ENCODE data around the gene DRC3.
"Not testable (repeated sequence)": the region's sequence is repeated elsewhere in the genome, so short reads cannot be mapped to it uniquely, and the experiment has no call there.

Gene DRC3

DNA sequence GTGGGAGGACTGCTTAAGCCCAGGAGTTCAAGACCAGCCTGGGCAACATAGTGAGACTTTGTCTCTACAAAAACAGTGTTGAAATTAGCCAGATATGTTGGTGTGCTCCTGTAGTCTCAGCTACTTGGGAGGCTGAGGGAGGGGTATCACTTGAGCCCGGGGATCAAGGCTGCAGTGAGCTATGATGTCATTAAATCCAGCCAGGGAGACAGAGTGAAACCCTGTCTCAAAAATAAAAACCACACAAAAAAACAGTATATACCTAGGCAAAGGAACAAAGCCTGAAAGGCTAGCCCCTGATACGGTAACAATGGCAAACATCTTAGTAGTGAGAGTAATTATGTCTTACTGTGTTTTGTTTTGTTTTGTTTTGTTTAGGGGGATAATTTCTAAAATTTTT is 38.4 kb upstream of the DRC3 start:
- in situ Hi-C loops (cut with HindIII; ENCODE audit: low pct_unique_long_range_greater_than_20kb, low sequenced_read_pairs): no loop called here
- TF ChIP-seq JUND (IDR thresholded peaks at IDR 0.05; ENCODE audit: low read depth): no peak
- DNase-seq (ENCODE audit: low read depth in 1 of 2, low spot score in 1 of 2): no peak

DNA sequence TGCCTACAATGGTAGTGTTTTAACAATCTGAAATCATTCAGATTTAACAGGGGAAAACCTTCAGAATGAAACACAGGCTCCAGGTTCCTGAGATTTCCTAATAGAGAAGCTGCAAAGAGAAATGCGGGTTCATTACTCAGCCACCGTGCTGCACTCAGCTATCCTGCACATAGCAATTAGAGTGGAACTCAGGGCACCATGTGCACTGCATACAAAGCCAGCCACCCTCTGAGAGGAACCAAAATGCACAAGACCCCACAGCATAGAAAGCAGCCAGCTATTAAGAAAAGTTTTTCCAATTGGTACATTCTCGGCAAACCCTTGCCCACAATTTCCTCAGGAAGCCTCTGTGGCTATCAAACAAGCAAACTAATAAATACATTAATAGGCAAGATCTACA is 37.9 kb upstream of the DRC3 start:
- in situ Hi-C loops (cut with HindIII; ENCODE audit: low pct_unique_long_range_greater_than_20kb, low sequenced_read_pairs): no loop called here
- no peak for DNase-seq (ENCODE audit: low read depth in 1 of 2, low spot score in 1 of 2)
- no peak for TF ChIP-seq JUND (IDR thresholded peaks at IDR 0.05; ENCODE audit: low read depth)

DNA sequence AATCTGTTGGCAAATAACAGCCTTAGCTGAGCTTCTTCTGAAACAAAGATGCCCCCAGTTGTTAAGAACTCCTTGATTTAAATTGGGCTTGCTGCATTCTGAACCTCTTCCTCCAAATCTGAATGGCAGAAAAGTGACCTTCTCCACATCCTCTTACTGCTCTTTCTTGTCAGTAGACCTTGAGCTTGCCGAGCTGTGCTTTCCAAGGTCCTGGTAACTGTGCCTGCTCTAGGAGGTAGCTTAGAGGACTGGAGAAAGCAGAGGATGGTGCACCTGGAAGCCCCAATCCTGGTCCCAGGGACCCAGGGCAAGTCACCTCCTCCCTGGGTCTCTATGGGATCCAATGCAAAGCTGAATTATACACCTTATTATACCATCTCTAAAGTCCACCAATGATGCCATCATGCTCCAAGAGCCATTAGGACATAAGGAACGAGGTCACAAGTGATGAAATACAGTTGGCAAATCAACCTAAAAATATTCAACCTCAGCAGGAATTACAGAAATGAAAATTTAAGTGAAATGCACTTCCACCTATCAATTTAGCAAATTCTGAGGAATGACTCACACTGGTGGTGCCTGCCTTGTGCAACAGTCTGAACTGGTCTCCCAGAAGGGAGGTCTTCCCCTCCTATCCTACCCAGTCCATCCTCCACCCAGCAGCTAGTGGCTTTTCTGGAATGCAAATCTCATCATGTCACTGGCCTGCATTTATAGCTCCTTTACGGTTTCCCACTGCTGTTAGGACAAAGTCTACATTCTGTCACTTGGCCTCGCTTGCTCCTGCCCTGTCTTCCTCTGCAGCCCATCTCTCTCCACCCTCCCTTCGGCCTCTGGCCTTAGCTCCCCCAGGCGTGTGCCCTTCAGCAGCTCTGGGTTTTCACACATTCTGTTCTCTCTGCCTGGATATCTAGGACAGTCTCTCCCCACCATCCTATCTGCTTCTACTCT is 37.1 kb upstream of the DRC3 start:
- in situ Hi-C loops (cut with HindIII; ENCODE audit: low pct_unique_long_range_greater_than_20kb, low sequenced_read_pairs): no loop called here
- no peak for TF ChIP-seq JUND (IDR thresholded peaks at IDR 0.05; ENCODE audit: low read depth)
- DNase-seq (ENCODE audit: low read depth in 1 of 2, low spot score in 1 of 2): no peak

DNA sequence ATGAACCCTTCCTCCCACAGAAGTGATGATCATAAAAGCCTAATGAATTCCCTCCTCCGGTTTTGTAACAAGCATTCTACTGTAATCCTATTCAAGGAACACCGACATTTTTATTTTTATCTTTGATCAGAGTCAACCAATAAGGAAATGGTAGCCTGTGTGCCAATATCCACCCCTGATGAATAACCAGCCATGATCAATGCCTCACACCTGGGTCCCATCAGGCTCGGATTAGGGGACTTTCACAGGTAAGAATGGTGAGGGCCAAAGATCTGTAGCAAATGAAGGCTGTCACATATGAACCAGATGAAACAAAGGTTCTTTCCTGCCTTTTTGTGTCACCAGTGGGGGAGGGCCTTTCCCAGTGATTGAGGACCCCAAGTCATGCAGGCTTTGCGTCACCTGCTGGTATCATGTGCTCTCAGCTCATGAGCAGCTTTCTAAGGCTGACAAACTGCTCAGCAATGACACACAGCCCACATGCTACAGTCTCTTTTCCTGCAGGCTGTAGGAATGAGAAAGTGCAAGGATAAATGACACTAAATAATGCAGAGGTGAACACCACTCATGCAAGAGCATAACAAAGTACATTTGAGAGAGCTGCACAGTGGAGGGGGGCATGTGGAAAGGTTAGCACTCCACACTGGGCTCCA is 35.3 kb upstream of the DRC3 start:
- in situ Hi-C loops (cut with HindIII; ENCODE audit: low pct_unique_long_range_greater_than_20kb, low sequenced_read_pairs): no loop called here

DNA sequence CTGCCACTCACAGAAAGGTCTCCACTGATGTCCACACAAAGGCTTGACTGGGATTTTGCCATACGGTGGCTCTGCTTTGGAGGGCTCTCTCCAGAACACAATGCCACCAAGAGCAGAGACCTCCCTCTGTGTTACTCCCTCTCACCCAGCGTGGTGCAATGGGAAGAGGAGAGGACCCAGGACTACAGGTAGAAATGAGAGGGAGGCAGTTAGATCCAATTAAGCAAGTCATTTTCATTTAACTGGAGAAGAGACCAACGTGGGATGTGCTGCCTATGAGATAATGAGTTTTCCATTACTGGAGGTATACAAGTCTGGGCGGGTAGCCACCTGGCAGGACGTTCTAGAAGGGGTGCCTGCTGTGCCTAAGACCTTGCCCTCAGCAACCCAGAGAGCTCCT is 34.7 kb upstream of the DRC3 start:
- no peak for DNase-seq (ENCODE audit: low read depth in 1 of 2, low spot score in 1 of 2)
- in situ Hi-C loops (cut with HindIII; ENCODE audit: low pct_unique_long_range_greater_than_20kb, low sequenced_read_pairs): no loop called here
- TF ChIP-seq JUND (IDR thresholded peaks at IDR 0.05; ENCODE audit: low read depth): no peak

More for the DNA sequence above, 35.3 kb upstream of the DRC3 start:
- no peak for TF ChIP-seq JUND (IDR thresholded peaks at IDR 0.05; ENCODE audit: low read depth)
- no peak for DNase-seq (ENCODE audit: low read depth in 1 of 2, low spot score in 1 of 2)

DNA sequence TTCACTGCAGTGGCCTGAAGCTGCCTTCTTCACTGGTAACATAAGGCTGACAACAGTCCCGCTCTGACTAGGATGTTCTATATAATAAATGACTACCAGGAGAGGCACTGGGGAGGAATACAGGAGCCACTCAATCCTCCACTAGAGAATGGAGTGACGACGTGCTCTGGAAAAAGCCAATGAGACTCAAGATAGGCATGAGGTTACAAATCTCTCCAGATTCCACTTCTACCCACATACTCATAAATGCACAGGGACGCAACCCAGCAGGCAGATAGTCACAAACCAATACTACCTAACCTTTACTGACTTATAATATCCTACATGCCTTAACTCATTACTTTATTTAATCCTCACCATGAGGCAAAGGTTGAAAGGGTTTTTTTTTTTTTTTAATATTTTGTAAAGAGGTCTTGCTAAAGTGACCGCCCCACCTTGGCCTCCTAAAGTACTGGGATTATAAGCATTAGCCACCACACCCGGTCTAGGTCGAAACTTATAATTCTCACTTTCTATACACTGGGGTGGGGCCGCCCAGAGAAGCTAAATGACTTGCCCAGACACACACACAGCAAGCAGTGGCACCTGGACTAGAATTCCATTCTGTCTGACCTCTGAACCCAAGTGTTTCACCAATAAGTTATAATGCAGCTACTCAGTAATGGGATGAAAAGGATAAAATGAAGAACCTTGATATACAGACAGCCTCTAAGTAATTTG is 34.1 kb upstream of the DRC3 start:
- in situ Hi-C loops (cut with HindIII; ENCODE audit: low pct_unique_long_range_greater_than_20kb, low sequenced_read_pairs): no loop called here
- DNase-seq (ENCODE audit: low read depth in 1 of 2, low spot score in 1 of 2): no peak
- no peak for TF ChIP-seq JUND (IDR thresholded peaks at IDR 0.05; ENCODE audit: low read depth)

DNA sequence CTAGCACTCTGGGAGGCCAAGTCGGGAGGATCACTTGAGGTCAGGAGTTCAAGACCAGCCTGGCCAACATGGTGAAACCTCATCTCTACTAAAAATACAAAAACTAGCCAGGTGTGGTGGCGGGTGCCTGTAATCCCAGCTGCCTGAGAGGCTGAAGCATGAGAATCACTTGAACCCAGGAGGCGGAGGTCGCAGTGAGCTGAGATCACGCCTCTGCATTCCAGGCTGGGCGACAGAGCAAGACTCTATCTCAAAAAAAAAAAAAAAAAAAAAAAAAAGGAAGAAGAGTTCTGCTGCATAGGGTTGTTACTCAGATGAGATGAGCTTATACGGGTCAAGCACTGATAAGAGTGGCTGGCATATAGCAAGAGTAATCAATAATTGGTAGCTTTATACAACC is 32.7 kb upstream of the DRC3 start:
- DNase-seq (ENCODE audit: low read depth in 1 of 2, low spot score in 1 of 2); in situ Hi-C loops (cut with HindIII; ENCODE audit: low pct_unique_long_range_greater_than_20kb, low sequenced_read_pairs): not testable (repeated sequence)

DNA sequence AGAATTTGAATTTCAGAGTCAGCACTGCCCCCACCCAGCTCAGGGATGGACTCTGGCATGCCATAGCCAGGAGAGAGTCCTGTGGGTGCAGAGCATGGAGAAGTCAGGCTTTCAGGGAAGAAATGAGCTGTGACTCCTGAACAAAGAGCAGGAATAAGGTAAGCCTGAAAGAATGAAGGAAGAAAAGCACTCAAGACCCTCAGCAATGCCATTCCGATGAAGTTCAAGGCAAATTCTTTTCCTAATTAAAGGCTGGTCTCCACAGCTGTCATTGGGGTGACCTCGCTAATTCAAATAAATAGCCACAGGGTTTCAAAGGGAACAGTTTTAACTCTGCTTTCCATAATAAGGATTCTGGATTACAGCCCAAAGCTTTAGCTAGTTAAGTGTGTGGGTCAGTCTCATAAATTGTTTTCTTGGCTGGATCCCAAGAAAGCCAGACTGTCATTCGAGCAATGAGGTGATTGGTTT is 32.2 kb upstream of the DRC3 start:
- no peak for TF ChIP-seq JUND (IDR thresholded peaks at IDR 0.05; ENCODE audit: low read depth)
- in situ Hi-C loops (cut with HindIII; ENCODE audit: low pct_unique_long_range_greater_than_20kb, low sequenced_read_pairs): no loop called here
- no peak for DNase-seq (ENCODE audit: low read depth in 1 of 2, low spot score in 1 of 2)

DNA sequence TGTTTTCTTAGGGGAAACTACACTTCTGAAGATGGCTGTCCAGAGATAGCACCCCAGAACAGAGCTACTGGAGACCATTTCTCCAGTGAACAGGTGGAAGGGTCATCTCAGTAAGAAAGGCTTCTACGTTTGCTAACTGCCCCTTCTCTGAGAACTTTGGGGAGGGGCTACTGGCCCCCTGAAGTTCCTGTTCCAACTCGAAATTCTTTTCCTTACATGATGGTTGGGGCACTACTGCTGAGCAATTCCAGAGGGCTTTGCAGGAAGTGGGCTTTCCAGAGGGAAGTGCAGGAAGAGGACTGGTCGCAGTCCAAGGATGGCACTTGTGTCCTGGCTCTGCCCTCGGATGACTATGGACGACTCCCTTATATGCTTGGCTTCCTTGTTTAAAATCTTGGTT is 31.6 kb upstream of the DRC3 start:
- TF ChIP-seq JUND (IDR thresholded peaks at IDR 0.05; ENCODE audit: low read depth): no peak

DNA sequence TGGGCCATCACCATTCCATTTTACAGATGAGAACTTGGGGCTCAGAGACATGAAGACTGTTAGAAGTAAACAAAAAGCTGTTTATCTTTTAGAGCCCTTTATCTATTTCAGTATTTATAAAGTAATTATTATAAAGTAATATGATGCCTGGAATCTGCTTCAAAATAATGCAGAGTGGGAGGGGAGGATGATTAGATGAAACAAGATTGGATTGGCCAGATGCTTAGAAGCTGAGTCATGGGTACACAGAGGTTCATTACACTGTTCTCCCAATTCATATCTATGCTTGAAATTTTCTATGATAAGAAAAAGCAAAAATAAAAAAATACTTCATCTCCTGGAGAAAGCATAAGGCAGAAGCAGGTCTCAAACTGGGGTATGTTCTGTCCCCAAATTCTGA is 29.8 kb upstream of the DRC3 start:
- in situ Hi-C loops (cut with HindIII; ENCODE audit: low pct_unique_long_range_greater_than_20kb, low sequenced_read_pairs): no loop called here
- TF ChIP-seq JUND (IDR thresholded peaks at IDR 0.05; ENCODE audit: low read depth): no peak
- no peak for DNase-seq (ENCODE audit: low read depth in 1 of 2, low spot score in 1 of 2)

More for the DNA sequence above, 31.6 kb upstream of the DRC3 start:
- DNase-seq (ENCODE audit: low read depth in 1 of 2, low spot score in 1 of 2): no peak
- in situ Hi-C loops (cut with HindIII; ENCODE audit: low pct_unique_long_range_greater_than_20kb, low sequenced_read_pairs): no loop called here

DNA sequence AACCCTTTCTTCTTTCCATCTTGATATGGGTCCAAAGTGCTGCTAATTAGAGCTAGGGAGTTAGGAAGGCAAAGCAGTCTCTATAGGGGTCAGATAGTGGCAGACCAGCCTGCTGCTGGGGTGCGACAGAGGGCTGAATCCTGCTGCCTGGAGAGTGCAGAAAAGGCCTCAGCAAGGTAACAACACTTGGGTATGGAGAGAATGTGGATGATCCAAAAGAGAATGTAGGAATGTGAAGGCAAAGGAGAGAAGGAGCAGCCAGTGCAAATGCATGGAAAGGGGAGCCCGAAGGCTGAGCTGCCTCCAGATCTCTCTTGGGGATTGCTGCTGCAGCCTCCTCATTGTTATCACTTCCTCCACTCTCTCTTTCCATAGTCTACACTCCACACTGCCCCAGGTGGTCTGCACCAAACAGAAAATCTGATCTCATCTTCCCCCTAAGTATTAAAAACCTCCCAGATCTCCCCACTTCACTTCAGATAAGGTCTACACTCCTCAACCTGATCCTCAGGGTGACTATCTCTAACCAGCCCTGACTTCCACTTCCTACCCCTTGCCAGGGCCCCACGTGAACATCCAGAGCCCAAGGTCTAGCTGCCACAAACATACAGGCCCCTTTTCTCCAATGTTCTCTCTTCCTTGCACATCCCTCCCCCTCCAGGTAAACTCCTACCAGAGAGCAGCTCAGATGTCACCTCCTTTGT is 29.2 kb upstream of the DRC3 start:
- DNase-seq (ENCODE audit: low read depth in 1 of 2, low spot score in 1 of 2): no peak
- no peak for TF ChIP-seq JUND (IDR thresholded peaks at IDR 0.05; ENCODE audit: low read depth)
- in situ Hi-C loops (cut with HindIII; ENCODE audit: low pct_unique_long_range_greater_than_20kb, low sequenced_read_pairs): no loop called here

DNA sequence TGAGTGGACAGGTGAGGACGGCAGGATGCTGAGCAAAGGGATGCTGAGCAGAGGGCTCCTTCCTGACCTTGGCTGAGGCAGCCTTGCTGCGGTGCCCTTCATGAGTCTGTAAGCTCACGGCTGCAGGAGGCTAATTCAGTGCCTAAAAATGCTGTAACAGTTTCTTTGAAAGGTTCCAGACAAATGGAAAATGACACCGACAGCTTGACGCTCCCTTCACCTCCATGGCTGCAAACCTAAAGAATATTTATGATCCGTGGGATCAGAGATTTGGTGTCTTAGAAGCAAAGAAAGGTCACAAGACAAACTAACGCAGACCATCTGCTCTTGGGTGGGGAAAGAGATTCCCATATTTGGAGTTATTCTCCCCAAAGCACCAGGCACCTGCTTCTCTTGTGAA is 28.4 kb upstream of the DRC3 start:
- in situ Hi-C loops (cut with HindIII; ENCODE audit: low pct_unique_long_range_greater_than_20kb, low sequenced_read_pairs): no loop called here
- no peak for TF ChIP-seq JUND (IDR thresholded peaks at IDR 0.05; ENCODE audit: low read depth)
- DNase-seq (ENCODE audit: low read depth in 1 of 2, low spot score in 1 of 2): no peak

Data from T47D (cell line).